GM19395 (cell line): ENCODE results near the gene REG1B.

Source experiments
- ATAC-seq: cut with Tn5 transposase; IDR thresholded peaks from one replicate; pipeline ENCODE4 v1.9.1; 2021; ENCODE audit warnings: mild to moderate bottlenecking, moderate library complexity; ENCODE audit not compliant: unreplicated experiment

The REG1B gene

GRCh38 chr2:79087785-79088364, at the start of gene REG1B:
TSS of gene REG1B (minus strand) at chr2:79087993. CDS start at chr2:79087612, 381 bp downstream.
- no peak for ATAC-seq

- no peak for ATAC-seq
Observed at GRCh38 chr2:79131687-79132086, 43.9 kb upstream of the REG1B start.

GRCh38 chr2:79129804-79130203, 42.0 kb upstream of the REG1B start:
- ATAC-seq: no peak

GRCh38 chr2:79129260-79129659, 41.5 kb upstream of the REG1B start:
- no peak for ATAC-seq

GRCh38 chr2:79128406-79128805, 40.6 kb upstream of the REG1B start:
- ATAC-seq: no peak

- no peak for ATAC-seq
Observed at GRCh38 chr2:79125721-79125985, 37.9 kb upstream of the REG1B start.

- no peak for ATAC-seq
Observed at GRCh38 chr2:79124907-79125720, 37.3 kb upstream of the REG1B start.

GRCh38 chr2:79122676-79123075, 34.9 kb upstream of the REG1B start:
- ATAC-seq: no peak

- ATAC-seq: no peak
Observed at GRCh38 chr2:79120194-79120713, 32.5 kb upstream of the REG1B start, which contains the start of gene REG1A. TSS of gene REG1A (plus strand) at chr2:79120488. CDS start at chr2:79120862, 374 bp downstream.

- ATAC-seq: no peak
Observed at GRCh38 chr2:79116997-79117928, 29.5 kb upstream of the REG1B start.

- ATAC-seq: no peak
Observed at GRCh38 chr2:79114797-79115494, 27.2 kb upstream of the REG1B start.

GRCh38 chr2:79112269-79112668, 24.5 kb upstream of the REG1B start:
- no peak for ATAC-seq

GRCh38 chr2:79105259-79105658, 17.5 kb upstream of the REG1B start:
- ATAC-seq: no peak

- ATAC-seq: no peak
Observed at GRCh38 chr2:79103214-79103613, 15.4 kb upstream of the REG1B start.

GRCh38 chr2:79101024-79101423, 13.2 kb upstream of the REG1B start:
- no peak for ATAC-seq

GRCh38 chr2:79100285-79100684, 12.5 kb upstream of the REG1B start:
- ATAC-seq: no peak

- no peak for ATAC-seq
Observed at GRCh38 chr2:79099140-79099686, 11.4 kb upstream of the REG1B start.

GRCh38 chr2:79097843-79098242, 10.1 kb upstream of the REG1B start:
- no peak for ATAC-seq

- no peak for ATAC-seq
Observed at GRCh38 chr2:79090693-79091092, 2.9 kb upstream of the REG1B start.

GRCh38 chr2:79086255-79086654, 1.5 kb downstream of the REG1B start:
- ATAC-seq: no peak
